Immature natural killer cell (primary cell): ENCODE results near the gene TLN1. TPM values are rescaled to one million over a fixed set of nuclear protein-coding genes. Genes with fewer than 3 reads are reported as not detected.

Experiments
- DNase-seq, 3 donors: peaks; one replicate each; pipeline ENCODE4 v3.0.0; 2022; ENCODE audit warnings: mixed read lengths in 1 of 3
- H3K27ac Mint-ChIP-seq, 6 donors: one replicate each; pipeline ENCODE4 v1.8.0; 2020; ENCODE audit warnings: mixed read lengths in 6 of 6, mild to moderate bottlenecking in 5 of 6, inconsistent platforms in 4 of 6, moderate library complexity in 3 of 6
- H3K27me3 Mint-ChIP-seq, 3 donors: one replicate each; pipeline ENCODE4 v1.8.0; 2020 to 2021; ENCODE audit warnings: low read depth in 3 of 3, mild to moderate bottlenecking in 3 of 3, mixed read lengths in 3 of 3, moderate library complexity in 3 of 3, inconsistent platforms in 1 of 3
- H3K36me3 Mint-ChIP-seq, 3 donors: one replicate each; pipeline ENCODE4 v1.8.0; 2020; ENCODE audit warnings: mixed read lengths in 3 of 3, inconsistent platforms in 2 of 3, mild to moderate bottlenecking in 2 of 3
- H3K4me1 Mint-ChIP-seq, 2 donors: one replicate each; pipeline ENCODE4 v1.8.0; 2020; ENCODE audit warnings: inconsistent platforms in 2 of 2, mild to moderate bottlenecking in 2 of 2, mixed read lengths in 2 of 2, moderate library complexity in 1 of 2
- H3K4me3 Mint-ChIP-seq, 5 donors: one replicate each; pipeline ENCODE4 v1.8.0; 2020; ENCODE audit warnings: mild to moderate bottlenecking in 5 of 5, mixed read lengths in 5 of 5, inconsistent platforms in 3 of 5, moderate library complexity in 3 of 5
- H3K9me3 Mint-ChIP-seq, 6 donors: one replicate each; pipeline ENCODE4 v1.8.0; 2020; ENCODE audit warnings: mild to moderate bottlenecking in 6 of 6, mixed read lengths in 6 of 6, inconsistent platforms in 4 of 6, moderate library complexity in 3 of 6
- polyA plus RNA-seq, 3 donors: library from polyadenylated mRNA; unstranded; fragments of 300-500 nt; fragmentation: Illumina TruSeq; gene quantifications; one replicate each; pipeline ENCODE4 v1.2.3, GENCODE V29; 2021

The TLN1 gene
- polyA plus RNA-seq, 3 donors from 2014 or later, result 21.4 to 260 (median 61.5) TPM

DNA sequence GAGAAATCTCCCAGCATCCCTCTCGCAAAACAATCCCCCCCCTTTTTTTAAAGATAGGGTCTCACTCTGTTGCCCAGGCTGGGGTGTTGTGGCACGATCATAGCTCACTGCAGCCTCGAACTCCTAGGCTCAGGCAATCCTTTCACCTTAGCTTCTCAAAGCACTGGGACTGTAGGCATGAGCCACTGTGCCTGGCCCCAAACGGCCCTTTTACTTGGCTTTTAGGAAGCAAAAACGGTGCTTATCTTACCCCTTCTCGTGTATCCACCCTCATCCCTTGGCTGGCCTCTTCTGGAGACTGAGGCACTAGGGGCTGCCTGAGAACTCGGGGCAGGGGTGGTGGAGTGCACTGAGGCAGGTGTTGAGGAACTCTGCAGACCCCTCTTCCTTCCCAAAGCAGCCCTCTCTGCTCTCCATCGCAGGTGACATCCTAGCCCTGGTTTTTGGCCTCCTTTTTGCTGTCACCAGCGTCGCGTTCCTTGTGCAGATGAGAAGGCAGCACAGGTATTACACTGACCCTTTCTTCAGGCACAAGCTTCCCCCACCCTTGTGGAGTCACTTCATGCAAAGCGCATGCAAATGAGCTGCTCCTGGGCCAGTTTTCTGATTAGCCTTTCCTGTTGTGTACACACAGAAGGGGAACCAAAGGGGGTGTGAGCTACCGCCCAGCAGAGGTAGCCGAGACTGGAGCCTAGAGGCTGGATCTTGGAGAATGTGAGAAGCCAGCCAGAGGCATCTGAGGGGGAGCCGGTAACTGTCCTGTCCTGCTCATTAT is 51.5 kb downstream of the TLN1 start:
- no peak for DNase-seq
- H3K9me3 Mint-ChIP-seq, result no peaks in the 10 kb centered on the region
- H3K27ac Mint-ChIP-seq, result no peak overlapping the region
- H3K4me3 Mint-ChIP-seq, result no peak overlapping the region
- H3K36me3 Mint-ChIP-seq, result no peaks in the 10 kb centered on the region
- peaks cover 4 to 6% (median 5%) of the 10 kb centered on the region in 3 donors for H3K27me3 Mint-ChIP-seq
- peaks cover 5 to 6% of the 10 kb centered on the region in 2 donors for H3K4me1 Mint-ChIP-seq

DNA sequence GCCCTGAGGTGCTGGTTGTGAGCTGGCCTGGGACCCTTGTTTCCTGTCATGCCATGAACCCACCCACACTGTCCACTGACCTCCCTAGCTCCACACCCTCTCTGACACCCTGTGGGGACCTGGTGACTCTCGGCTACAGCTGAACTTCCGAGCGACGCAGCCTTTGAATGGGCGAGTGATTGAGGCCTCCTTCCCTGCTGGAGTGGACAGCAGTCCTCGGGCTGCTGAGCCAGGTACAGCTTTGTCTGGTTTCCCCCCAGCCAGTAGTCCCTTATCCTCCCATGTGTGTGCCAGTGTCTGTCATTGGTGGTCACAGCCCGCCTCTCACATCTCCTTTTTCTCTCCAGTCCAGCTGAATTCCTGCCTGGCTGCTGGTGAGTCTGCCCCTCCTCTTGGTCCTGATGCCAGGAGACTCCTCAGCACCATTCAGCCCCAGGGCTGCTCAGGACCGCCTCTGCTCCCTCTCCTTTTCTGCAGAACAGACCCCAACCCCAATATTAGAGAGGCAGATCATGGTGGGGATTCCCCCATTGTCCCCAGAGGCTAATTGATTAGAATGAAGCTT is 52.1 kb downstream of the TLN1 start:
- no peaks in the 10 kb centered on the region for H3K36me3 Mint-ChIP-seq
- no peak overlapping the region for H3K4me3 Mint-ChIP-seq
- DNase-seq, result no peak
- no peaks in the 10 kb centered on the region for H3K9me3 Mint-ChIP-seq
- H3K27me3 Mint-ChIP-seq, result peaks cover 4 to 6% (median 5%) of the 10 kb centered on the region in 3 donors
- H3K27ac Mint-ChIP-seq, result no peak overlapping the region
- peaks cover 6 to 7% of the 10 kb centered on the region in 2 donors for H3K4me1 Mint-ChIP-seq

DNA sequence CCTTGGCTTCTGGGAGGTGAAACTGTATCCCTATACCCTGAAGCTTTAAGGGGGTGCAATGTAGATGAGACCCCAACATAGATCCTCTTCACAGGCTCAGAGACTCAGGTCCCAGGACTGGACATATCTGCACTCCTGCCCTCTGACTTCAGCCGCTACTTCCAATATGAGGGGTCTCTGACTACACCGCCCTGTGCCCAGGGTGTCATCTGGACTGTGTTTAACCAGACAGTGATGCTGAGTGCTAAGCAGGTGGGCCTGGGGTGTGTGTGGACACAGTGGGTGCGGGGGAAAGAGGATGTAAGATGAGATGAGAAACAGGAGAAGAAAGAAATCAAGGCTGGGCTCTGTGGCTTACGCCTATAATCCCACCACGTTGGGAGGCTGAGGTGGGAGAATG is 52.9 kb downstream of the TLN1 start:
- Mint-ChIP-seq H3K4me1 (peaks cover 12 to 13% of the 10 kb centered on the region in 2 donors), H3K4me3 (no peak overlapping the region), H3K36me3 (no peaks in the 10 kb centered on the region), H3K27me3 (peaks cover 4 to 10% (median 6%) of the 10 kb centered on the region in 3 donors), H3K27ac (no peak overlapping the region), H3K9me3 (no peaks in the 10 kb centered on the region)
- no peak for DNase-seq

DNA sequence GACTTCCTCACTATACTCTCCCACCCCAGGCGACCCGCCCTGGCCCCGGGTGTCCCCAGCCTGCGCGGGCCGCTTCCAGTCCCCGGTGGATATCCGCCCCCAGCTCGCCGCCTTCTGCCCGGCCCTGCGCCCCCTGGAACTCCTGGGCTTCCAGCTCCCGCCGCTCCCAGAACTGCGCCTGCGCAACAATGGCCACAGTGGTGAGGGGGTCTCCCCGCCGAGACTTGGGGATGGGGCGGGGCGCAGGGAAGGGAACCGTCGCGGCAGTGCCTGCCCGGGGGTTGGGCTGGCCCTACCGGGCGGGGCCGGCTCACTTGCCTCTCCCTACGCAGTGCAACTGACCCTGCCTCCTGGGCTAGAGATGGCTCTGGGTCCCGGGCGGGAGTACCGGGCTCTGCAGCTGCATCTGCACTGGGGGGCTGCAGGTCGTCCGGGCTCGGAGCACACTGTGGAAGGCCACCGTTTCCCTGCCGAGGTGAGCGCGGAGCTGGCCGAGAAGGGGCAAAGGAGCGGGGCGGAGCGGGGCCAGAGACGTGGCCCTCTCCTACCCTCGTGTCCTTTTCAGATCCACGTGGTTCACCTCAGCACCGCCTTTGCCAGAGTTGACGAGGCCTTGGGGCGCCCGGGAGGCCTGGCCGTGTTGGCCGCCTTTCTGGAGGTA is 56.1 kb downstream of the TLN1 start:
- peak overlapping the region; percentile 47 to 81 (median 74) for H3K4me3 Mint-ChIP-seq
- peaks cover 12 to 13% of the 10 kb centered on the region in 2 donors for H3K4me1 Mint-ChIP-seq
- no peaks in the 10 kb centered on the region for H3K9me3 Mint-ChIP-seq
- H3K36me3 Mint-ChIP-seq, result no peaks in the 10 kb centered on the region
- DNase-seq, result peak in 2 of 3 donors; percentile 22 to 25
- H3K27me3 Mint-ChIP-seq, result peaks cover 2 to 10% (median 9%) of the 10 kb centered on the region in 3 donors
- H3K27ac Mint-ChIP-seq, result no peak overlapping the region

DNA sequence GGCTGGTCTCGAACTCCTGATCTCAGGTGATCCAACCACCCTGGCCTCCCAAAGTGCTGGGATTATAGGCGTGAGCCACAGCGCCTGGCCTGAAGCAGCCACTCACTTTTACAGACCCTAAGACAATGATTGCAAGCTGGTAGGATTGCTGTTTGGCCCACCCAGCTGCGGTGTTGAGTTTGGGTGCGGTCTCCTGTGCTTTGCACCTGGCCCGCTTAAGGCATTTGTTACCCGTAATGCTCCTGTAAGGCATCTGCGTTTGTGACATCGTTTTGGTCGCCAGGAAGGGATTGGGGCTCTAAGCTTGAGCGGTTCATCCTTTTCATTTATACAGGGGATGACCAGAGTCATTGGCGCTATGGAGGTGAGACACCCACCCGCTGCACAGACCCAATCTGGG is 56.8 kb downstream of the TLN1 start:
- Mint-ChIP-seq H3K27ac (no peak overlapping the region), H3K36me3 (no peaks in the 10 kb centered on the region), H3K27me3 (peaks cover 2 to 10% (median 9%) of the 10 kb centered on the region in 3 donors), H3K4me1 (peaks cover 12 to 13% of the 10 kb centered on the region in 2 donors), H3K9me3 (no peaks in the 10 kb centered on the region), H3K4me3 (peak overlapping the region; percentile 47 to 80 (median 66))
- DNase-seq, result no peak

DNA sequence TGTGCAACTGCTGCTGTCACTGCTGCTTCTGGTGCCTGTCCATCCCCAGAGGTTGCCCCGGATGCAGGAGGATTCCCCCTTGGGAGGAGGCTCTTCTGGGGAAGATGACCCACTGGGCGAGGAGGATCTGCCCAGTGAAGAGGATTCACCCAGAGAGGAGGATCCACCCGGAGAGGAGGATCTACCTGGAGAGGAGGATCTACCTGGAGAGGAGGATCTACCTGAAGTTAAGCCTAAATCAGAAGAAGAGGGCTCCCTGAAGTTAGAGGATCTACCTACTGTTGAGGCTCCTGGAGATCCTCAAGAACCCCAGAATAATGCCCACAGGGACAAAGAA is 58.0 kb downstream of the TLN1 start:
- H3K27me3 Mint-ChIP-seq, result peaks cover 0 to 10% (median 8%) of the 10 kb centered on the region in 3 donors
- H3K9me3 Mint-ChIP-seq, result no peaks in the 10 kb centered on the region
- no peaks in the 10 kb centered on the region for H3K36me3 Mint-ChIP-seq
- peaks cover 12 to 13% of the 10 kb centered on the region in 2 donors for H3K4me1 Mint-ChIP-seq
- H3K4me3 Mint-ChIP-seq, result peak overlapping the region in 1 of 5 donors; percentile 33
- no peak overlapping the region for H3K27ac Mint-ChIP-seq
- no peak for DNase-seq

DNA sequence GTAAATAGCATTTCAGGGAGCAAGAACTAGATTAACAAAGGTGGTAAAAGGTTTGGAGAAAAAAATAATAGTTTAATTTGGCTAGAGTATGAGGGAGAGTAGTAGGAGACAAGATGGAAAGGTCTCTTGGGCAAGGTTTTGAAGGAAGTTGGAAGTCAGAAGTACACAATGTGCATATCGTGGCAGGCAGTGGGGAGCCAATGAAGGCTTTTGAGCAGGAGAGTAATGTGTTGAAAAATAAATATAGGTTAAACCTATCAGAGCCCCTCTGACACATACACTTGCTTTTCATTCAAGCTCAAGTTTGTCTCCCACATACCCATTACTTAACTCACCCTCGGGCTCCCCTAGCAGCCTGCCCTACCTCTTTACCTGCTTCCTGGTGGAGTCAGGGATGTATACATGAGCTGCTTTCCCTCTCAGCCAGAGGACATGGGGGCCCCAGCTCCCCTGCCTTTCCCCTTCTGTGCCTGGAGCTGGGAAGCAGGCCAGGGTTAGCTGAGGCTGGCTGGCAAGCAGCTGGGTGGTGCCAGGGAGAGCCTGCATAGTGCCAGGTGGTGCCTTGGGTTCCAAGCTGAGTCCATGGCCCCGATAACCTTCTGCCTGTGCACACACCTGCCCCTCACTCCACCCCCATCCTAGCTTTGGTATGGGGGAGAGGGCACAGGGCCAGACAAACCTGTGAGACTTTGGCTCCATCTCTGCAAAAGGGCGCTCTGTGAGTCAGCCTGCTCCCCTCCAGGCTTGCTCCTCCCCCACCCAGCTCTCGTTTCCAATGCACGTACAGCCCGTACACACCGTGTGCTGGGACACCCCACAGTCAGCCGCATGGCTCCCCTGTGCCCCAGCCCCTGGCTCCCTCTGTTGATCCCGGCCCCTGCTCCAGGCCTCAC is 58.6 kb downstream of the TLN1 start, which contains the start of gene CA9:
CA9 (plus strand) TSS at position 797 of the 893 bp plus-strand sequence; CDS start at position 829, 32 bp downstream.
- no peaks in the 10 kb centered on the region for H3K36me3 Mint-ChIP-seq
- peak within 1 kb of the TSS in 1 of 6 donors; percentile 62 for H3K27ac Mint-ChIP-seq
- peak within 1 kb of the TSS; percentile 33 to 65 (median 49) for H3K4me3 Mint-ChIP-seq
- peaks cover 0 to 10% (median 5%) of the 10 kb centered on the region in 3 donors for H3K27me3 Mint-ChIP-seq
- peaks cover 12 to 13% of the 10 kb centered on the region in 2 donors for H3K4me1 Mint-ChIP-seq
- H3K9me3 Mint-ChIP-seq, result no peaks in the 10 kb centered on the region
- no peak for DNase-seq

DNA sequence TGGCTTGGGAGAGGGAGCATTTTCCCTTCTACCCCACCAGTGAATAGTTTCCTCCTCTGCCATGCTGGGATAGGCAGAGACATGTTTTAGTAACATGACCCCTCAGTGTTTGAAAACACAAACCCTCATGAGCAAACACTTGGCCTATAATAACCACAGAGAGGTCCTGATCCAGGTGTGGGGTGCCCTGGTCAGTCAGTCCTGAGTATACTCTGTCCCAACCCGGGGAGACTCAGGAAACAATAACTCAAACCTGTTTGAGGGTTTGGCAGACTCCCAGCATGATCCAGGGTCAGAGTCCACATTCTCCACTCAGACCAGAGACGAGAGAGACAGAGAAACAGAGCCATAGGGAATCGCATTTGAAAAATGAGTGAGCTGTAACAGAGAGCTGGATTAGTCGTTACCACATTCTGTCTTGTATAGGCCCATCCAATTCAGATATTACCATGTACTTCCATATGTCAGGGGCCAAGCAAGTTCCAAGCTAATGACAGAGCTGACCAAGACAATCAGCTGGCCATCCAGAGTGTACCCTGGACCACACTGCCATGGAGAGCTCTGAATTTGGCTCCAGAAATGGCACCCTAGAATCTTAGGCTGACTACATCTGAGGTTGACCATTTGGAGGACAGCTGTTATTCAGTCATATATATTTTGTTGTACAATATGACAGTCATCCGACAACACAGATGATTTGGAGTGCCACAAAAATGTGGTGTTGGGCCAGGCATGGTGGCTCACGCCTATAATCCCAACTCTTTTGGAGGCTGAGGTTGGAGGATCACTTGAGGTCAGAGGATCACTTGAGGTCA is 62.5 kb downstream of the TLN1 start:
- no peaks in the 10 kb centered on the region for H3K36me3 Mint-ChIP-seq
- no peaks in the 10 kb centered on the region for H3K9me3 Mint-ChIP-seq
- no peak overlapping the region for H3K4me3 Mint-ChIP-seq
- no peak for DNase-seq
- peaks cover 0 to 6% (median 5%) of the 10 kb centered on the region in 3 donors for H3K27me3 Mint-ChIP-seq
- peaks cover 18 to 21% of the 10 kb centered on the region in 2 donors for H3K4me1 Mint-ChIP-seq
- H3K27ac Mint-ChIP-seq, result no peak overlapping the region

DNA sequence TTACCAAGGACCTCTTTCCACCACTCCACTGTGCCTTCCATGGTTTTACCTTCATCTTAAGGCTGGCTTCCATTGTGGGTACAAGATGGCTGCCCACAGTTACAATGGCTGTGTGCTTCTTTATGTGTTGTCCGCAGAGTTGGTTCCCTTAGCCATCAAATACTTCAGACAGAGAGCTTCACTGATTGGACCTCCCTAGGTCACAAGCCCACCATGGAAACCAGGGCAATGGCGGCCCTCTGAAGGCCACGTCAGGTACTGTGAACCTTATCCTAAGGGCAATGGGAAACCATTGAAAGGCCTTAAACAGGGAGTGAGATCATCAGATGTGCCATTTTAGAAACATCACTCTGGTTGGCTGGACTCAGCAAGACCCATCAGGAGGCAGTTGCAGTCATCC is 64.1 kb downstream of the TLN1 start:
- peaks cover 30 to 34% of the 10 kb centered on the region in 2 donors for H3K4me1 Mint-ChIP-seq
- H3K27ac Mint-ChIP-seq, result no peak overlapping the region
- no peak overlapping the region for H3K4me3 Mint-ChIP-seq
- no peak for DNase-seq
- no peaks in the 10 kb centered on the region for H3K36me3 Mint-ChIP-seq
- H3K9me3 Mint-ChIP-seq, result no peaks in the 10 kb centered on the region
- H3K27me3 Mint-ChIP-seq, result peaks cover 0 to 3% (median 3%) of the 10 kb centered on the region in 3 donors

DNA sequence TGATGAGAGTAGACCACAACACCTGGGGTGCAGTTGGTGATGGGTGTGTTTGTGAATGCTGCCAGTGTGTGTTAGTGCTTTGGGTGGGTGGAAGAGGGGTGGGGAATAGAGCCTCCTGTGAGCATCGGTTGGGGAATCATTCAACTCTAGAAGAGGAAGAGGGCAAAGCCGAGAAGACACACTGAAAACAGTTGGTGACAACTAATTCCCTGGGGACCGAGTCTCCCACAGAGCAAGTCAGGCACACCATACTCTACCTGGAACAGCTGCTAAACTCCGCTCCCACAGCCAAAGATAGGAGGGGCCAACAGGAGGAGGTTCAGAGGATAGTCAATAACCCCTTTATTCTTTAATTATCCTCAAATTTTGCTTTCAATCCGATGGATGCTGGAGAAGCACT is 65.4 kb downstream of the TLN1 start:
- Mint-ChIP-seq H3K4me3 (peak overlapping the region in 1 of 5 donors; percentile 10), H3K4me1 (peaks cover 44 to 48% of the 10 kb centered on the region in 2 donors), H3K27ac (no peak overlapping the region), H3K27me3 (peaks cover 0 to 5% (median 3%) of the 10 kb centered on the region in 3 donors), H3K36me3 (peaks cover 4 to 5% (median 5%) of the 10 kb centered on the region in 3 donors), H3K9me3 (no peaks in the 10 kb centered on the region)
- no peak for DNase-seq

DNA sequence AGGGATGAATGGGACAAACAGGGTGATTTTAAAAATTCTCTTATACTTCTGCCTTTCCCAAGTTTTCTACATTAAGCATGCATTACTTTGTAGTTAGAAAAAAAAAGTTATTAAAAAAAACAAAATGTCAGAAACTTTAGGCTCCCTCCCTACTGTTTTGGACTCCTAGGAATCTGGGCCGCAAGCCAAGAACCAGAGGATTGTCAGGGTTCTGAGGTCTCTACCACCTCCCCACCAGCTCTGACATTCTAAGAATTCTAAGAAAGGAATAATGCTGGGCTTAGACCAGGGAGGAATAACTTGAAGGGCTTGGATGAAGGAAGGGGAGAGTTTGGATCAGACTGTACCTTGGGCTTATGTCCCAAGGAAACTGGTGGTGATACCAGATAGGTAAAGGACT is 66.0 kb downstream of the TLN1 start:
- DNase-seq, result no peak
- peak overlapping the region in 3 of 6 donors; percentile 61 to 91 (median 65) for H3K27ac Mint-ChIP-seq
- peaks cover 48 to 53% of the 10 kb centered on the region in 2 donors for H3K4me1 Mint-ChIP-seq
- peaks cover 0 to 5% (median 3%) of the 10 kb centered on the region in 3 donors for H3K27me3 Mint-ChIP-seq
- H3K9me3 Mint-ChIP-seq, result no peaks in the 10 kb centered on the region
- H3K36me3 Mint-ChIP-seq, result peaks cover 4 to 5% (median 5%) of the 10 kb centered on the region in 3 donors
- peak overlapping the region; percentile 87 to 93 (median 89) for H3K4me3 Mint-ChIP-seq

DNA sequence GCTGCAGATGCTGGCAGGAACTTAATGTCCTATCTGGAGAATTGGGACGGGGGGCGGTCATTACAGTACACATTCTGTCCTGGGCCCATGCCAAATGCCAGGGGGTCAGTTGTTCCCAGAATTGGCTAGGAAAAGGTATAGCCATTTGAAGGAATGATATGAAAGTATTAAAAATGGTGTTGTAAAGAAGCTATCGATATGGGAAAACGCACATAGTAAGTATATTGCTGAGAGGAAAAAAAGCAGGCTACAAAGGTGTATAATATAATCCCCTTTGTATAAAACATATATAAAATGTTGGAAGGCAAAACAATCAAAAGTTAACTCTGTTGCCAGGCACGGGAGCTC is 66.5 kb downstream of the TLN1 start:
- peaks cover 54 to 59% of the 10 kb centered on the region in 2 donors for H3K4me1 Mint-ChIP-seq
- peak overlapping the region; percentile 72 to 96 (median 90) for H3K27ac Mint-ChIP-seq
- DNase-seq, result no peak
- peaks cover 5 to 11% (median 10%) of the 10 kb centered on the region in 3 donors for H3K36me3 Mint-ChIP-seq
- H3K4me3 Mint-ChIP-seq, result peak overlapping the region; percentile 87 to 93 (median 89)
- no peaks in the 10 kb centered on the region for H3K9me3 Mint-ChIP-seq
- H3K27me3 Mint-ChIP-seq, result peaks cover 0 to 5% (median 3%) of the 10 kb centered on the region in 3 donors
